Smooth muscle cell (in vitro differentiated cells): ENCODE data around the gene CYP2C18. TPM values are rescaled to one million over a fixed set of nuclear protein-coding genes. Genes with fewer than 3 reads are reported as not detected.

Experiments used
- DNase-seq: peaks from one replicate; lab custom pipeline; 2025; ENCODE audit not compliant: unreplicated experiment; lab: John Stamatoyannopoulos, UW
- H2AFZ ChIP-seq: fragments of 200-600 bp; sonication (generic); 2 replicates; pipeline ENCODE4 v1.6.0; 2016; ENCODE audit warnings: antibody characterized with exemption, low read depth, mild to moderate bottlenecking
- H3F3A ChIP-seq: fragments of 200-600 bp; sonication (generic); 2 replicates; pipeline ENCODE4 v1.6.0; 2017; ENCODE audit warnings: antibody characterized with exemption, low read depth
- H3K27ac ChIP-seq: fragments of 200-600 bp; sonication (generic); 2 replicates; pipeline ENCODE4 v1.5.1; 2016; ENCODE audit warnings: low read depth, mild to moderate bottlenecking
- H3K27me3 ChIP-seq: fragments of 200-600 bp; sonication (generic); 2 replicates; pipeline ENCODE4 v1.6.1; 2016; ENCODE audit warnings: low read depth, mild to moderate bottlenecking
- H3K36me3 ChIP-seq: fragments of 200-600 bp; sonication (generic); 2 replicates; pipeline ENCODE4 v1.5.1; 2016; ENCODE audit warnings: low read depth
- H3K4me1 ChIP-seq: fragments of 200-600 bp; sonication (generic); 2 replicates; pipeline ENCODE4 v1.5.1; 2016; ENCODE audit warnings: low read depth
- H3K4me2 ChIP-seq: fragments of 200-600 bp; sonication (generic); 2 replicates; pipeline ENCODE4 v1.6.0; 2016; ENCODE audit warnings: mild to moderate bottlenecking
- H3K4me3 ChIP-seq: fragments of 200-600 bp; sonication (generic); 2 replicates; pipeline ENCODE4 v1.5.1; 2016; ENCODE audit warnings: mild to moderate bottlenecking
- H3K79me2 ChIP-seq: fragments of 200-600 bp; sonication (generic); 2 replicates; pipeline ENCODE4 v1.6.0; 2016; ENCODE audit warnings: low read depth, mild to moderate bottlenecking
- H3K9ac ChIP-seq: fragments of 200-600 bp; sonication (generic); 2 replicates; pipeline ENCODE4 v1.6.0; 2016; ENCODE audit warnings: low read depth
- H3K9me3 ChIP-seq: fragments of 200-600 bp; sonication (generic); replicated peaks from 2 replicates; pipeline ENCODE4 v1.5.1; 2016; ENCODE audit warnings: low read depth
- H4K20me1 ChIP-seq: fragments of 200-600 bp; sonication (generic); 2 replicates; pipeline ENCODE4 v1.6.0; 2016; ENCODE audit warnings: low read depth
- WGBS: methylation state at CpG from one replicate; pipeline ENCODE4 v1.1.7; 2016; ENCODE audit warnings: low lambda C conversion rate; 5-methylcytosine and 5-hydroxymethylcytosine counted together
- polyA plus RNA-seq: library from polyadenylated mRNA; unstranded; fragments of >200 nt; fragmentation: Nextera tagmentation; extraction: Ambion mirVana; gene quantifications from 2 replicates; pipeline ENCODE4 v1.2.1, GENCODE V29; 2016
- total RNA-seq: library from RNA; depleted of rRNA; stranded (reverse); fragments of >200 nt; gene quantifications from 2 replicates; pipeline ENCODE4 v1.2.3, GENCODE V29; 2014
- TF ChIP-seq, protein P1 (sequence below): fragments of 200-600 bp; sonication (generic); IDR thresholded peaks from 2 replicates; pipeline ENCODE4 v1.5.1; 2017; ENCODE audit warnings: borderline replicate concordance, mild to moderate bottlenecking, antibody characterized with exemption; ENCODE audit not compliant: insufficient read depth, poor library complexity, severe bottlenecking

Gene CYP2C18
- total and polyA plus RNA-seq, 2 experiments from 2014 or later = 1.1 TPM; not detected in 1

DNA sequence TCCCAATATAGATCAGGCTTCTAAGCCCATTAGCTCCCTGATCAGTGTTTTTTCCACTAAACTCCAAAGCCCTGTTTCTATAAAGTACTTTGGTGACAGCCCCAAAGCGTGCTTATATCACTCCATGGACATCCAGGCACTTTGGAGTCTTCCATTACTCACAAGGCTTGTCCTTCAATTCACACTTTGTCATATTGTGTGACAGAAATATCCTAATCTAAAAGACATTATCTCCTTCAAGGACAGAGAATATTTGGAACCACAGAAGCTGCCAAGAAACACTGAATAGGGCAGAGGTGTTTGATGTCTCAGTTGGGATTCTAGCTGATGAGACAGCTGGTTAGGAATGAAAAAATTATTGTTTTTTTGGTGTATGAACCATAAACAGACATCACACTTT, 97.3 kb downstream of the CYP2C18 start:
- no peak overlapping the region for H3K9ac ChIP-seq
- no peaks in the 10 kb centered on the region for H3K27me3 ChIP-seq
- WGBS = 74% methylated on average over 1 of the region's 1 CpG
- H3K4me1 ChIP-seq = no peaks in the 10 kb centered on the region
- H3F3A ChIP-seq = no peaks in the 10 kb centered on the region
- H3K4me3 ChIP-seq = no peak overlapping the region
- no peak overlapping the region for H2AFZ ChIP-seq
- no peaks in the 10 kb centered on the region for H3K9me3 ChIP-seq
- TF ChIP-seq, protein P1, sequence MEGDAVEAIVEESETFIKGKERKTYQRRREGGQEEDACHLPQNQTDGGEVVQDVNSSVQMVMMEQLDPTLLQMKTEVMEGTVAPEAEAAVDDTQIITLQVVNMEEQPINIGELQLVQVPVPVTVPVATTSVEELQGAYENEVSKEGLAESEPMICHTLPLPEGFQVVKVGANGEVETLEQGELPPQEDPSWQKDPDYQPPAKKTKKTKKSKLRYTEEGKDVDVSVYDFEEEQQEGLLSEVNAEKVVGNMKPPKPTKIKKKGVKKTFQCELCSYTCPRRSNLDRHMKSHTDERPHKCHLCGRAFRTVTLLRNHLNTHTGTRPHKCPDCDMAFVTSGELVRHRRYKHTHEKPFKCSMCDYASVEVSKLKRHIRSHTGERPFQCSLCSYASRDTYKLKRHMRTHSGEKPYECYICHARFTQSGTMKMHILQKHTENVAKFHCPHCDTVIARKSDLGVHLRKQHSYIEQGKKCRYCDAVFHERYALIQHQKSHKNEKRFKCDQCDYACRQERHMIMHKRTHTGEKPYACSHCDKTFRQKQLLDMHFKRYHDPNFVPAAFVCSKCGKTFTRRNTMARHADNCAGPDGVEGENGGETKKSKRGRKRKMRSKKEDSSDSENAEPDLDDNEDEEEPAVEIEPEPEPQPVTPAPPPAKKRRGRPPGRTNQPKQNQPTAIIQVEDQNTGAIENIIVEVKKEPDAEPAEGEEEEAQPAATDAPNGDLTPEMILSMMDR = no peak
- no peak for DNase-seq
- no peaks in the 10 kb centered on the region for H3K79me2 ChIP-seq
- H3K36me3 ChIP-seq = no peaks in the 10 kb centered on the region
- no peak overlapping the region for H3K4me2 ChIP-seq
- no peaks in the 10 kb centered on the region for H4K20me1 ChIP-seq
- no peak overlapping the region for H3K27ac ChIP-seq

GRCh38 chr10:94784256-94784655, 100.7 kb downstream of the CYP2C18 start:
- Histone ChIP-seq H3K4me2 (no peak overlapping the region), H3K36me3 (no peaks in the 10 kb centered on the region), H3K27me3 (no peaks in the 10 kb centered on the region), H2AFZ (no peak overlapping the region), H4K20me1 (no peaks in the 10 kb centered on the region), H3K9me3 (no peaks in the 10 kb centered on the region), H3K79me2 (no peaks in the 10 kb centered on the region), H3K4me3 (no peak overlapping the region), H3F3A (no peaks in the 10 kb centered on the region), H3K27ac (no peak overlapping the region), H3K4me1 (no peaks in the 10 kb centered on the region), H3K9ac (no peak overlapping the region)
- TF ChIP-seq, protein P1 = no peak
- no peak for DNase-seq

DNA sequence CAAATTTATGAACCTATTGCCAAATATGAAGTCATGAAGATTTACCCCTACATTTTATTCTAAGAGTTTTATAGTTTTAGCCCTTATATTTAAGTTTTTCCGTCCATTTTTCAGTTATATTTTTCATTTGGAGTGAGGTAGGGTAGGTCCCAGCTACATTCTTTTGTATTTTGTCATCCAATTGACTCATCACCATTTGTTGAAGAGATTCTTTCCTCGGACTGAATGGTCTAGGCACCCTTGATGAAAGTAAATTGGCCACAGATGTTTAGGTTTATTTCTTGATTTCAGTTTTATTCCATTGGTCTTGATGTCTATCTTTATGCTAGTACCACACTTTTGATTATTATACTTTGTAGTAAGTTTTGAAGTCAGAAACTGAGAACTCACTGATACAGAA, 101.7 kb downstream of the CYP2C18 start:
- Histone ChIP-seq H3K79me2 (no peaks in the 10 kb centered on the region), H3K9me3 (no peaks in the 10 kb centered on the region), H3K27me3 (no peaks in the 10 kb centered on the region), H4K20me1 (no peaks in the 10 kb centered on the region), H3K4me1 (no peaks in the 10 kb centered on the region), H3F3A (no peaks in the 10 kb centered on the region), H3K4me3 (no peak overlapping the region), H3K4me2 (no peak overlapping the region), H2AFZ (no peak overlapping the region), H3K36me3 (no peaks in the 10 kb centered on the region), H3K27ac (no peak overlapping the region), H3K9ac (no peak overlapping the region)
- WGBS = 61% methylated on average over 2 of the region's 2 CpGs
- DNase-seq = no peak
- TF ChIP-seq, protein P1 = no peak

Other genes starting within 250 kb of the CYP2C18 start
- gene HELLS, start 137.9 kb upstream of the CYP2C18 start, total RNA-seq = 32.8 and 55.5 TPM in 2 replicates
- gene HELLS, start 137.9 kb upstream of the CYP2C18 start, polyA plus RNA-seq = 10.5 and 18.2 TPM in 2 replicates
- 0.76 TPM in 1 of 2 replicates, not detected in the other for gene CYP2C19, start 79.0 kb downstream of the CYP2C18 start, total RNA-seq
- gene CYP2C19, start 79.0 kb downstream of the CYP2C18 start, polyA plus RNA-seq = 0.10 TPM in 1 of 2 replicates, not detected in the other